Stomach (tissue), 9 donors: ENCODE measurements around the gene GLCE. TPM values are rescaled to one million over a fixed set of nuclear protein-coding genes. Genes with fewer than 3 reads are reported as not detected.
A peak's percentile ranks its signal among the peaks of the same experiment; 100 is the strongest.

Experiments used
- DNase-seq, 2 donors: peaks; one replicate each; pipeline versions ENCODE4 v3.0.0 to v3.0.0-alpha.2; 2013 to 2019
- H3K27ac ChIP-seq, 5 donors: fragments of 200-600 bp in 4 of 5; sonication (generic) in 4 of 5; one replicate each; pipeline ENCODE4 v1.5.1; 2013 to 2019; ENCODE audit warnings: mild to moderate bottlenecking in 1 of 5, moderate library complexity in 1 of 5
- H3K27me3 ChIP-seq, 3 donors: fragments of 200-600 bp; sonication (generic); one replicate each; pipeline ENCODE4 v1.5.1; 2017 to 2019; ENCODE audit warnings: mixed run types in 1 of 3
- H3K36me3 ChIP-seq, 4 donors: fragments of 200-600 bp; sonication (generic); 1 replicate in 3 of 4; 2 replicates in 1 of 4; pipeline ENCODE4 v1.5.1; 2016 to 2019
- H3K4me1 ChIP-seq, 4 donors: fragments of 200-600 bp; sonication (generic); one replicate each; pipeline ENCODE4 v1.5.1; 2016 to 2019
- H3K4me3 ChIP-seq, 4 donors: fragments of 200-600 bp; sonication (generic) in 3 of 4; one replicate each; pipeline ENCODE4 v1.5.1; 2016 to 2019; ENCODE audit warnings: mild to moderate bottlenecking in 1 of 4
- H3K9me3 ChIP-seq, 4 donors: fragments of 200-600 bp; sonication (generic); one replicate each; pipeline ENCODE4 v1.5.1; 2016 to 2019
- EP300 ChIP-seq: sonication (generic); formaldehyde crosslinking; IDR thresholded peaks from one replicate; pipeline ENCODE4 v1.6.1; 2017; ENCODE audit warnings: antibody characterized with exemption
- POLR2A ChIP-seq, 4 donors: fragments of 450-650 bp; IDR thresholded peaks; one replicate each; pipeline ENCODE4 v1.6.1; 2016; ENCODE audit warnings: antibody characterized with exemption in 4 of 4, control low read depth in 2 of 4, mild to moderate bottlenecking in 1 of 4, moderate library complexity in 1 of 4
- POLR2AphosphoS5 ChIP-seq, 3 donors: sonication (generic); formaldehyde crosslinking; IDR thresholded peaks; one replicate each; pipeline ENCODE4 v1.6.1; 2016; ENCODE audit warnings: antibody characterized with exemption in 3 of 3
- WGBS, 5 donors: extraction: QIAGEN DNeasy Blood & Tissue Kit in 3 of 5; methylation state at CpG; one replicate each; pipeline versions ENCODE4 v1.1.5 to v1.1.7; 2013 to 2018; 5-methylcytosine and 5-hydroxymethylcytosine counted together
- intact Hi-C: fragments of 100-400 bp; cut with DNase I; formaldehyde crosslinking; loops from one replicate; pipeline ENCODE4 v1.15.1; 2023; ENCODE audit warnings: low total_unique reads
- polyA plus RNA-seq, 3 donors: library from polyadenylated mRNA; stranded (reverse); fragments of 200-250 nt; gene quantifications; one replicate each; pipeline ENCODE4 v1.2.3, GENCODE V29; 2013
- total RNA-seq, 5 donors: library from RNA; depleted of rRNA; stranded (reverse); fragments of >200 nt; gene quantifications; one replicate each; pipeline versions ENCODE4 v1.1.0 to v1.2.3, GENCODE V29; 2014 to 2016
- TF ChIP-seq, protein P1 (sequence below), 7 experiments: fragments of 450-650 bp in 4 of 7; fragments of 200-600 bp in 3 of 7; sonication (generic) in 3 of 7; IDR thresholded peaks; one replicate each; pipeline ENCODE4 v1.5.1; 2016 to 2019; ENCODE audit warnings: antibody characterized with exemption in 7 of 7, control low read depth in 2 of 7, mild to moderate bottlenecking in 1 of 7
- donor health status: healthy with polysubstance abuse.
- donor health status: Bipolar disorder and iron deficiency.
- donor health status: healthy.

GLCE gene
- total and polyA plus RNA-seq, 8 donors, result 5.5 to 50.9 (median 22.1) TPM

DNA sequence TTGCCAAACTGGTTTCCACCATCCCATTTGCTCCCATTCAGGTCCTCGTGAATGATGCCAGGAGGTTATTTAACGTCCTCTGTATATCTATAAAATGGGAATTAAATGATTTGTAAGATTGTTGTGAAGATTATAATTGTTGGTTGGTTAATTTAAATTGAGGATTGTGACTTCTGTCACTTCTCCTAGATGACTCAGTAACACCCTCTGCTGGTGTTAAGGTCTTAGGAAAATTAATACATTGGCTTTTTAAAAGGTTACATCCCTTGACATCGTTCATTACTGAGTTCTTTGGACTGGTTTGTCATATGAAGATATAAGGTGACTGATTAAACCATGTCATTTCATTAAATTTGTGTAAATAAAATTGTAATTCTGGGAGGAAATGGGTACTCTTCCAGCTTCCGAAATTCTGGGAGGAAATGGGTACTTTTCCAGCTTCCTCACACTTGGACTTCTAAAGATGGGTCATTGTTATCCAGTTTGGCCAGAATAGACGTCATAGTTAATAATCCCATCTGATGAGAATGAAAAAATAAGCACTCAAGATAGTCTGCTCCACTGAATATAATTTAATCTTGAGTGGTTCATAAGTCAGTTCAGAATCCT is 105.0 kb downstream of the GLCE start:
- Histone ChIP-seq H3K27ac (no peak overlapping the region), H3K9me3 (no peaks in the 10 kb centered on the region), H3K36me3 (peaks cover 0 to 33% (median 18%) of the 10 kb centered on the region in 4 donors), H3K4me3 (no peak overlapping the region), H3K27me3 (no peaks in the 10 kb centered on the region), H3K4me1 (no peaks in the 10 kb centered on the region)
- intact Hi-C loops, result no loop called here
- 34 to 44% (median 39%) methylated on average over 5 of the region's 5 CpGs for WGBS, 5 donors
- peak in 1 of 2 donors; percentile 60 for DNase-seq
- no peak for TF ChIP-seq POLR2A (IDR thresholded peaks at IDR 0.05)
- TF ChIP-seq, protein P1, sequence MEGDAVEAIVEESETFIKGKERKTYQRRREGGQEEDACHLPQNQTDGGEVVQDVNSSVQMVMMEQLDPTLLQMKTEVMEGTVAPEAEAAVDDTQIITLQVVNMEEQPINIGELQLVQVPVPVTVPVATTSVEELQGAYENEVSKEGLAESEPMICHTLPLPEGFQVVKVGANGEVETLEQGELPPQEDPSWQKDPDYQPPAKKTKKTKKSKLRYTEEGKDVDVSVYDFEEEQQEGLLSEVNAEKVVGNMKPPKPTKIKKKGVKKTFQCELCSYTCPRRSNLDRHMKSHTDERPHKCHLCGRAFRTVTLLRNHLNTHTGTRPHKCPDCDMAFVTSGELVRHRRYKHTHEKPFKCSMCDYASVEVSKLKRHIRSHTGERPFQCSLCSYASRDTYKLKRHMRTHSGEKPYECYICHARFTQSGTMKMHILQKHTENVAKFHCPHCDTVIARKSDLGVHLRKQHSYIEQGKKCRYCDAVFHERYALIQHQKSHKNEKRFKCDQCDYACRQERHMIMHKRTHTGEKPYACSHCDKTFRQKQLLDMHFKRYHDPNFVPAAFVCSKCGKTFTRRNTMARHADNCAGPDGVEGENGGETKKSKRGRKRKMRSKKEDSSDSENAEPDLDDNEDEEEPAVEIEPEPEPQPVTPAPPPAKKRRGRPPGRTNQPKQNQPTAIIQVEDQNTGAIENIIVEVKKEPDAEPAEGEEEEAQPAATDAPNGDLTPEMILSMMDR (IDR thresholded peaks at IDR 0.05), result peak in 5 of 7 experiments; percentile 12 to 52 (median 46)

- Histone ChIP-seq H3K4me1 (no peaks in the 10 kb centered on the region), H3K9me3 (no peaks in the 10 kb centered on the region)
These were observed 110.8 kb downstream of the GLCE start for GRCh38 chr15:69271217-69271616.

GRCh38 chr15:69272139-69272538 is 111.7 kb downstream of the GLCE start:
- Histone ChIP-seq H3K27me3 (peaks cover 0 to under 1% (median 0%) of the 10 kb centered on the region in 3 donors), H3K4me3 (no peak overlapping the region), H3K36me3 (peaks cover 0 to 11% (median 11%) of the 10 kb centered on the region in 4 donors), H3K4me1 (no peaks in the 10 kb centered on the region), H3K27ac (no peak overlapping the region), H3K9me3 (no peaks in the 10 kb centered on the region)
- intact Hi-C loops, result loop anchor here (10.0 kb wide), 1 partner anchor 123 kb away; no protein-coding TSS in a partner anchor
- 60 to 74% (median 67%) methylated on average over 3 of the region's 3 CpGs for WGBS, 5 donors
- no peak for DNase-seq
- TF ChIP-seq EP300 (no peak), POLR2AphosphoS5 (IDR thresholded peaks at IDR 0.05) (no peak), POLR2A (IDR thresholded peaks at IDR 0.05) (no peak)
- TF ChIP-seq, protein P1 (IDR thresholded peaks at IDR 0.05), result no peak

More at GRCh38 chr15:69271217-69271616, 110.8 kb downstream of the GLCE start:
- H3K36me3 ChIP-seq, result peaks cover 0 to 11% (median 11%) of the 10 kb centered on the region in 4 donors
- TF ChIP-seq EP300, result no peak
- no peak for TF ChIP-seq POLR2AphosphoS5 (IDR thresholded peaks at IDR 0.05)
- TF ChIP-seq POLR2A (IDR thresholded peaks at IDR 0.05), result no peak
- intact Hi-C loops, result loop anchor here (10.0 kb wide), 1 partner anchor 124 kb away; no protein-coding TSS in a partner anchor
- no peak overlapping the region for H3K27ac ChIP-seq
- no peaks in the 10 kb centered on the region for H3K27me3 ChIP-seq
- DNase-seq, result no peak
- no peak overlapping the region for H3K4me3 ChIP-seq

DNA sequence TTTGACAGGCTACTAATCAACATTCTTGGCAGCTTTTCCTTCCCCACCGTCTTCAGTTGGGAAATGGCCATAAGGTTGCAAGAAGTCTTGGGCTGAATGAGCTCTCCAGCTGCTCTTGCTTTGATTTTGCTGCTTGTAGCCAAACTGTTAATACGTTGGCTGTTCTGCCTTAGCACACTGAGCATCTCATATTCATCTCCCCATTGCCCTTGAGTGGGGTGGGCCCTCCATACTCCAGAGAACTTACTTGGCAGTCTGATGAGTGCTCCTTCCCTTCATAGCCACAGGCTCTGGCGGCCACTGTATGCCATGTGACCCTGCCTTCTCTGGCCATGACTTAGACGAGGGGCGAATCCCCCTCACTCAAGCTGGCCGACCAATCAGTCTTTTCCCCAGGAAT is 112.5 kb downstream of the GLCE start:
- peaks cover 0 to 11% (median 11%) of the 10 kb centered on the region in 4 donors for H3K36me3 ChIP-seq
- H3K4me3 ChIP-seq, result no peak overlapping the region
- TF ChIP-seq EP300 (no peak), POLR2A (IDR thresholded peaks at IDR 0.05) (no peak), POLR2AphosphoS5 (IDR thresholded peaks at IDR 0.05) (no peak)
- TF ChIP-seq, protein P1 (IDR thresholded peaks at IDR 0.05), result no peak
- no peak overlapping the region for H3K27ac ChIP-seq
- H3K27me3 ChIP-seq, result peaks cover 0 to 7% (median 0%) of the 10 kb centered on the region in 3 donors
- 83 to 90% (median 88%) methylated on average over 6 of the region's 6 CpGs for WGBS, 5 donors
- no peaks in the 10 kb centered on the region for H3K4me1 ChIP-seq
- intact Hi-C loops, result loop anchor here (10.0 kb wide), 1 partner anchor 122 kb away; no protein-coding TSS in a partner anchor
- no peak for DNase-seq
- no peaks in the 10 kb centered on the region for H3K9me3 ChIP-seq
